Activated CD8-positive, alpha-beta memory T cell treated with anti-CD3 and anti-CD28 coated beads, Interleukin-2, amount 50 U/mL, for 4 hours (primary cell): ENCODE results near the gene HDAC2.
"Not testable (repeated sequence)": the region's sequence is repeated elsewhere in the genome, so short reads cannot be mapped to it uniquely, and the experiment has no call there.

Experiments used
- DNase-seq: peaks from one replicate; pipeline ENCODE4 v3.0.0-alpha.2; 2020

Gene HDAC2

DNA sequence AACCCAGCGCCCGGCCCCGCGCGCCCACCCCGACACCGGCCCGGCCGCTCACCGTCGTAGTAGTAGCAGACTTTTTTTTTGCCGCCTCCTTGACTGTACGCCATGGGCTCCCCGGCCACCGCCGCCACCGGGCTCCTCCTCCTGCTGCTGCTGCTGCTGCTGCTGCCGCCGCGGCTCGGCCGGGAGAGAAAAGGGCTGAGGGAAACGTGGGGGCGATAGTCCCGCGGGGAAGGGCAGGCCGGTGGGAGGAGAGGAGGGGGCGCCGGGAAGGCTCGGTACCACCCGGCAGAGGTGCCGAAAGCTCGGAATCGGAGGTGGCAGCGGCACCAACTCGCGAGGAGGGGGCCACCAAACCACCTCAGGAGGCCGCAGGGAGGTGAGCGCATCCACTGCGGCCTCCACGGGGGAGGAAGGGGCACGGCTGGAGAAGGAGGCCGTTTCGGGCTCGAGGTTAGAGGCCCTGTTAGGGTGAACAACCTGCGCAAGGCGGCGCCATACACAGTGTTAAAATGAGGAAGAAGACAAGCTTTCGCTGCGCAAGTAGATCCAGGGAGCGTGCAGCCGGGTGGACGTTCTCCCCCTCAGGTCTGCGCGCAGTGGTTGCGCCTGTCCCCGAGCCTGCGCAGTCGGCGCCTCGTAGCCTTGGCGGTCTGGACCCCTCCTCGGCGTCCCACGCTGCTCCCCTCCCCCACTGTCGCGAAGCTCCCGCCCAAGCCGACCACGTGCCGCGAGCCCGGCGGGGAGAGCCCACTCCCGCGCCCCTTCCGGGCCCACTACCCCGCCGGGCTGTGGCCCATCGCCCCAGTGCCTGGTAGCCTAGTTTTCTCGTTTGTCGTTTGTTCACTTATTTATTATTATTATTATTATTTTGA is at the start of gene HDAC2:
HDAC2 (minus strand) TSS at position 344 of the 872 bp plus-strand sequence; CDS start at position 104, 240 bp downstream.
- peak; percentile 91 for DNase-seq

DNA sequence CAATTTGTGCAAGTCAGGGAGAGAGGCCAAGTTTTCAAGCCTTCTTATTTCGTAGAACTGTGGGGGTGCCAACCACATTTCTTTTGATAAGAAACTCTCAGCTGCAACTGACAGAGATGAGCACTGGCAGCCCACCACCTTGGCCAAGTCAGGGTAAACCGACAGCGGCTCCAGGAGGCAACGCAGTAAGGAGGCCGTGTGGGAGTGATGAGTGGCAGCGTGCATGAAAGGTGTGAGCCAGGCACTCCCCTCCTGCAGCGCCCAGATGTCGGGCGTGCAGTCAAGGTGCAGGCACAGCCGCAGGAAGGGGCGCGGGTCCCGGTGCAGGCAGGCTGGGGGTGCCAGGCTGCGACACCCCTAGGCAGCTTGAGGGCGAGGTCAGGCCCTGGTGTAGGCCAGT is 49.2 kb upstream of the HDAC2 start:
- DNase-seq, result no peak

DNA sequence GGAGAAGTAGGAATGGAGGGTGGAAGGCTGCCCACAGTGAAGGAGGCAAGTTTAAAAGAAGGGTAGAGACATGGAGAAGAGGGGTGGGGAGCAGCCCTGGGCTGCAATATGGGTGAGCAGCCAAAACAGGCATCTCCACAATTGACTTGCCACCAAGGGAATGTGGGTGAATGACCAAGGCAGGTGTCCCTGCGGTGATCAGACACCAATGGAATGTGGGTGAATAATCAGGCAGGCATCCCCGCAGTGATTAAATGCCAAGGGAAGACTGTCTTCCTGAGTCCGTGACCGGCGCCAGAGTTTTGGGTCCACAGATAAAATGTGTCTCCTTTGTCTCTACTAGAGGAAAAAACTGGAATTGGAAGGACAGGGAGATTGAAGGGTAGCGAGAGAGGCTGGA is 46.2 kb upstream of the HDAC2 start:
- not testable (repeated sequence) for DNase-seq

DNA sequence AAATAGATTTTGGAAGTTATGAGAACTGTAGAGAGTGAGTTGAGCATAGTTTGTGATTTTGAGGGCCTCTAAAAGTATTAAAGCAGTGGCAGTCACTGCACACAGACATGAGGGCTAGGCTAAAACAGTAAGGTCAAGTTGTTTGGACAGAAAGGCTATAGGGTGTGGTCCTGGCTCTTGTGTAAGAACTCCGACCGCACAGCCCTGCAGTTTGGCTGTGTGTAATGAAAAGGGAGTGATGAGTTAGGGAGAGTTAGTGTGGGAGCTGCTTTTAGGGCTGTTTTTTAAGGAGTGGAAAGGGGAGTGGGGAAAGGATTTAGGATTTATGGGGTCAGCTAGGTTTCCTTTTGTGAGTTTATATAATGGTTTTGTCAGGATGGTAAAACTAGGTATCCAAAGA is 43.2 kb upstream of the HDAC2 start:
- DNase-seq, result not testable (repeated sequence)

DNA sequence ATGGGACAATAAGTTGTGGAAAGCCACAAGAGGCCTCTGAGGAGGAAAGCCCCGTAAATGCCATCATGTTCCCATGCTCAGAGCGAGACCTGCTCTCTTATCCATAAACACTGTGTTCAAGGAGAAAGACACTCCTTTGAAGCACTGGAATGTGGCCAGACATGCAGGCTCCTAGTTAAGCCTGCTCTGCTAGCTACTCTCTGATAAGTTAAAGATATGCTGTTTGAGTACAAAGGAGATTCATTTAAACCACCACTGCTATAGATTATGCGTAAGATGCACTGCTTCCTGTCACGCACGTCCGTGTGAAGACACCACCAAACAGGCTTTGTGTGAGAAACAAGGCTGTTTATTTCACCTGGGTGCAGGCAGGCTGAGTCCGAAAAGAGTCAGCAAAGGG is 40.5 kb upstream of the HDAC2 start:
- not testable (repeated sequence) for DNase-seq

DNA sequence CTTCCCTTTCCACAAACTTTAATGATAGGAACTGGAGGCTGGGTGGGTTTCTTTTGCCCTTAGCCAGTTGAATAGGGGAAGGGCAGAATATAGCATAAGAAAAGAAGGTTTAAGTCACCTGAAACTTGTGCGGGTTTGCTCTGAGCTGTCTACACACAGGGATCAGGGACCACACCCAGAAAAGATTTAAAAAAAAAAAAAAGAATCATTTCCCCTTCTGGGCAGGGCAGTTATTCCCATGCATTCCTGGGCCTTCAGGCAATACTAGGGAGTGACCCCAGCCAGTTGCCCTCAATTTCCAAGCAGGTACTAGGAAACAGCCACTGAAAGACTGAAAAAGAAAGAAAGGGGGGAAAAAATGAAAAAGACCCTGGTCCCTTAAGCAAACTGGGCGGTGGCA is 39.6 kb upstream of the HDAC2 start:
- DNase-seq, result no peak

DNA sequence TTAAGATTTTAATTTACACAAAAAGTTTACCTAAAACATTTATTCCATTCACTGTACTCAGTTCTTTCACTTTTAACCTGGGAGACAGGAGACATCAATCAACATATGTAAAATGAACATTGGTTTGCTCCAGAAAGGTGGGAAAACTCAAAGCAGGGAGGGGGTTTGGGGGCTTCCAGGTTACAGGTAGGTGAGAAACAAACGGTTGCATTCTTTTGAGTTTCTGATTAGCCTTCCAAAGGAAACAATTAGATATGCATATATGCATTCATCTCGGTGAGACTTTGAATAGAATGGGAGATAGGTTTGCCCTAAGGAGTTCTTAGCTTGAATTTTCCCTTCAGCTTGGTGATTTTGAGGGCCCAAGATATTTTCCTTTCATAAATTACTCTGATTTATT is 38.2 kb upstream of the HDAC2 start:
- no peak for DNase-seq

DNA sequence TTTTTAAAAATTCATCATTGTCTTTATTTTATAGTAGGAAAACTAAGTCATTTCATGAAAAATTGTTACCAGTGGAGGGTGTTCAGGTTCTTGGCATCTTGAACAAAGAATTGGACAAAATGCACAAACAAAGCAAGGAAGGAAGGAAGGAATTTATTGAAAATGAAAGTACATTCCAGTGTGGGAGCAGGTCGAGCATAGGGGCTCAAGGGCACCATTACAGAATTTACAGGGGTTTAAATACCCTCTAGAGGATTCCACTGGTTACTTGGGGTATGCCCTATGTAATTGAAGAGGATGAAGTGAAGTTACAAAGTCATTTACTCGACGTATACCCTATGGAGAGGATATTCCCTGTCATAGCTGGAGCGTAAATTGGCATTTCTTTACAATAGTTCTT is 37.4 kb upstream of the HDAC2 start:
- no peak for DNase-seq

DNA sequence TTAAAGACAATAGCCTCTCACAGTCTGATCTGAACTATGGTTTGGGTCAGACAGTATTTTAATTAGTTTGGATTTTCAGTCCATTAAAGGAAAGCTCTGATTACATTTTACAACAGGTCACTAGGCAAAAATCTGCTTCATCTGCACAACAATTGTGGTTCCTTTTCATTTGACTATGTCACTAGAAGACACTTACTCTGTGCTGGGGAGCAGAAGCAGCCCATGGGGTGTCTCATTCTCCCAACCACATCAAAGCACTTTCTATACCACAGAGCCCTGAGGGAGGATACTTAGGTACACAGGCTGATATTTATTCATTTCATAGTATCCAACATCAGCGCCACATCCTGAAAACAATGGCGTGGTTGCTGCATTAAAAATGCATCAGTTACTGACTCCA is 36.6 kb upstream of the HDAC2 start:
- no peak for DNase-seq

DNA sequence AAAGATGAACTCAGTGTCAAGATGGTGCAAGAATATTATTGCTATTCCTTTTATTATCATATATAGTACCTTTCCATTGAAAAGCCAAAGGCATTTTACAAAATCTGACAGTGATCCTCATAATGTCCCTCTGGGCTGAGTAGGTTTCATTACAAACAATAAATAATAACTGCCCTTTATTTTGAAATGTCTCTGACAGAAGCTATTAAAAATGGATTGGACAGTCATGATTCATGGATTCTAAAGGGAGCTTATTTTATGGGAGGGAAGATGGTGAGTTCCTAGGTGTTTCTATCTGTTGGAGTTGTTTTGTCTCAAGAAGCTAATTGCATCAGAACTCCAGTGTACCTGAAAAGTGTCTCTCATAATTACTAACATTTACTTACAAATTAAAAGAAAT is 30.4 kb upstream of the HDAC2 start:
- no peak for DNase-seq

DNA sequence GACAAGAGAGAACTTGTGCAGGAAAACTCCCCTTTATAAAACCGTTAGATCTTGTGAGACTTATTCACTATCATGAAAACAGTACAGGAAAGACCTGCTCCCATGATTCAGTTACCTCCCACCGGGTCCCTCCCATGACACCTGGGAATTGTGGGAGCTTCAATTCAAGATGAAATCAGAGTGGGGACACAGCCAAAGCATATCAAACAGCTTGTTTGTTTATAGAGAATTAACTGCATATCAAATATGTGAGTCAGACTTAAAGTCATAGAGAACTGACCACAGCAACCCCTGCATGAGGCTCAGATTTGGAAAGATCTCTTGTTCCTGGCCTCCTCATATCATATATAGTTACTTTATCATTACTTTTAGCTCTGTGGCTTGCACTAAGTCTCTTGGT is 29.1 kb upstream of the HDAC2 start:
- DNase-seq, result no peak

DNA sequence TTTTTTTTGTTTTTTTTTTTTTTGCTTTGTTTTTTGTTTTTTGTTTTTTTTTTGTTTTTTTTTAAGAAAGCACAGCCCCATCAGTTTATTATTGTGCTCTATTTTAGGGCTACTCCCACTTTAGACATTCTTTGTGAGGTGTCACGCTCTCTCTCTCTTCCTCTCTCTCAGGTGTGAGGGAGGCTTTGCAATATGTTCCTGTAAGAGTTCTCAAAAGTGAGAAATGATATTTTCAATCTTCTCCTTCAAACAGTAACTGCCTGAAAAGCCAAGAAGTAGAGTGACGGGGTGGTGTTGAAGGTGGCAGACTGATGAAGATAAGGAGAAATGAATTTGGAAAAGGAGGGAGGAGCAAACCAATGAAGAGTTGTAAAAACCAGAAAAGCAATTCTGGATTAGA is 28.3 kb upstream of the HDAC2 start:
- DNase-seq, result no peak

DNA sequence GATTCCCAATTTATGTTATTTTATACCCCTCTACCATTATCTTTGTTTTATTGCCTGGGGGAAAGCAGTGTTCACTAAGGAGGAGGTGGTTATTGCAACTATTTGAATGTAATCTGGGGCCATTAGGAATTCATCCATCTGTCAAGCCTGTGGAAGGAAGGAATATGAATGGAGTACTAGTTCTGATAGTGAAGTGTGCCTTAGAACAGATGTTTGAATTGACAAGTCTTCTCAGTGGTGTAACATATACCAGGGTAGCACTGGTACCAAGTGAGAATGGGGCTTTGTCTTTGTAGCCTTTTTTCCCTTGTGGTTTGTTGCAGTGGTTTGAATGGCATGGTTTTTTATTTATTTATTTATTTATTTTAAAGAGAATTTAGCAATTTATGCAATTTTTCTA is 27.9 kb upstream of the HDAC2 start:
- no peak for DNase-seq

DNA sequence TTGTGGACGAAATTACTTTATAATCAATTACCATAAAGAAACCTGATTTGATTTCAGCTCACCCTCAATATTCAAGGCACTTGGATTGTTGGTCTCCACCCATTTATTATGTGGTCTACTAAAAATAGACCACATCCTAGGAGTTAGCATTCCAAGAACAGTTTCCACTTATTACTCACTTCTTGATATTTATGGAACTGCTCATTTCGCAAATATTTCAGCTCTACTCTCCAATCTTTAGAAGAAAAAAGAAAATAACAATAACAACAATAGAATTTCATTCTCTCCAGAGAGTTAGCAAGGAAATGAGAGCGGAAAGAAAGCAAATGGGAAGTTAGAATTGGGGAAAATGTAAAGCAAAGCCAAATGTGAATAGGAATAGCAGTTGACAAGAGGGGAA is 26.2 kb upstream of the HDAC2 start:
- DNase-seq, result no peak

DNA sequence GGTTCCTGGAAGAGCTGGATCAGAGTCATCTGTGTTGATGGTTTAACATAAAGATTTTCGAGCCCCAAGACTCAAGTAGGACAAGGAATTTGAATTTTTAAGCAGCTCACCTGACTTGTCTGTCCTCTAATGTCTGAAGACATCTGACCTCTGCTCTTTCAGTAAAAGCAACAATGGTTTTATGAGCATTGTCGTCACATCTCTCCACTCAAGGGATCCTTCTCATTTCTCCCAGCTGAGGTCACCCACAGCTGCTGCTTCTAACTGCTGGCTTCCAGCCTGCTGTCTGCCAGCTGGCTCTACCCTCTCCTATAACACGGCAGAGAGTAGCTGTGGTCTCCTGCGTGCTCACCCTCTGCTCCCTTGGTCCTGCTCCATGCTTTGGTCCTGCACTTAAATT is 24.7 kb upstream of the HDAC2 start:
- no peak for DNase-seq

DNA sequence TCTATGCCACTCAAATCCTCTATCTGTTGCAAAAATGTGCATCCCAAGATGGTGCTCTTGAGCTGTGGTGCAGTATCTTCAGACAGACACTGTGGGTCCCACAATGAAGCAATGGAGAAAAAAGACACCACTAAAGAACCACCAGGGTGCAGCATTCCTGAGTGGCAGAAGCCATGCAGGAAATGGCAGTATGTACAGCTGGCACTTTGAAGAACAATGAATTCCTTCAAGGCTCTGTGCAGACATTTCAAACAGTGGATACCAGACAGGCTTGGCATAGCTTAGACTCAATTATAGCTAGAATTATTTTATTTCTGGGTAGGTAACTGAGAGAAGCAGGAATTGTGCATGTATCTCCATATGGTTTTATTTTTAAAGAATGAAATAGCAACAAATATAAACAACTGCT is 24.0 kb upstream of the HDAC2 start:
- no peak for DNase-seq

DNA sequence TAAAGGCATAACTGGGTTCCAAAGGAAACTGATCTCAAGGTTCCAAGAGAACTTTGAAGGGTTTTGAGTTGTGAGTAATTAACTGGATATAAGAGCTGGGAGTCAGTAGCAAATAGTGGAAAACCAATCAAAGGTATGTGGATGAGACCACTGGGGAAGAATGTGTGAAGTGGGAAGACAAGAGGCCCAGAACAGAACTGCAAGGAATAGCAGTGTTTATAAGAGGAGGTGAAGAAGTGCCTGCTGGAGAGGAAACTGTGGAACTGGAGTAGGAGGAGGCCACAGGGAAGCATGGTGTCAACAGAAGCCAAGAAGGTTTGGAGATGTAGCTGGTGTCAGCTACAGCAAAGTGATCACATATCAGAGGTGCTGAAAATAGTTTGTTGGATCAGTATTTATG is 18.7 kb upstream of the HDAC2 start:
- DNase-seq, result no peak

DNA sequence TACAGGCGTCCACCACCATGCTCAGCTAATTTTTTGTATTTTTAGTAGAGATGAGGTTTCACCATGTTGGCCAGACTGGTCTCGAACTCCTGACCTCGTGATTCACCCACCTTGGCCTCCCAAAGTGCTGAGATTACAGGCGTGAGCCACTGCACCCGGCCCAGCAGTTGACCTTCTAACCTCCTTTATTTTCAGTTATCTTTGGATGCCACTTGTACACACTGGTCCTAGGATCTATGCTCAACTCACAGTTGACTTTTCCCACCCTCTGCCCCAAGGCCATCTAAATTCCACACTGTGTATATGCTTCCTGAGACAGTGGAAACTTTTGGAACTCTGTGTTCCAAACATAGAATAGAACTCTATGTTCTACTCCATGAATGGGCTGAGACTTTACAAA is 11.7 kb upstream of the HDAC2 start:
- not testable (repeated sequence) for DNase-seq

DNA sequence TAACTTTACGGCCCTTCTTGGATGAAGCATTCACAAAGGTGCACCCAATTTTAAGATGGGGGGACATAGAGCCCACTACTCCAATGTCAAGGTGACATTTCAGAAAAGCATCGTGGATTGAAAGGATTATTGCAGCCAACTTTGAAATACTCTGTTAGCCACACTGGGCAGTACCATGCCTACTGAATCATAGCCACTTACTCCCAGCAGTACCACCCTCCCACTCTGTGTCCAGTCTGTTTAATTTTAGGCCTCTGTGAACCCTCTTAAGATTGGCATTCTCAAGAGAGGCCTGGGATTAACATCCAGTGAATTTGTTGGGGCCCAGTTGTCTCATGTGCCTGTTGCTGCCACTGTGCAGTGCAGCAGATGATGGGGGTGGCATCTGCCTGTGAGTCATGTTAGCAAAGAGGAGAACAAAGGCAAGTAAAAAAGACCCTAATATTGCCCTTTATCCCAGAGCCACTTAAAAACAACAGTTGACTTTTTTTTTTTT is 11.2 kb upstream of the HDAC2 start:
- DNase-seq, result no peak

DNA sequence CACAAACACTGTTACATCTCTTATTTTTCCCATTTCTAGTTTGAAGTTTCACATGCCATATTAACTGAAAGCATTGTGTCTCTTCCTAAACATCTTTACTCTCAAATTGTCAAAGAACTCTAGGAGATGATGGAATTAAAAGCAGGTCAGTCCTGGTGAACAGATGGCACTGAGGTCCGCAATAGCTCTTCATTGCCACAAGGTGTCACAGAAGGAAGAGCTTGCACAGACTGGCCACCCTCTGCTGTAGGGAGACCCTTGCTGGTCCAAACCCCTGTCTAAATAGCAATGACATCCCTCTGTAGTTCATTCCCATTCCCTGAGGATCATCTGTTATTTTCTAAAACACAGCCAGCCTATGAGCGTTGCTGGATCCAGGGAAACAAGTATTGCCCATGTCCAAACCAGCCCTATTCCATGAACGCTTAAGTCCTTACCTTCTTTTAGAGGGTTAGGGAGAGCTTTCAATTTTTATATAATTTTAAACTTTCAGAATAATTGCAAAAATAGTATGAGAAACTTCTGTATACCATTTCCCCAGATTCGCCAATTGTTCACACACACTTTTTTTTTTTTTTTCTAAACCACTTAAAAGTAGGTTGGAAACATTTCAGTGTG is 10.1 kb upstream of the HDAC2 start:
- no peak for DNase-seq

DNA sequence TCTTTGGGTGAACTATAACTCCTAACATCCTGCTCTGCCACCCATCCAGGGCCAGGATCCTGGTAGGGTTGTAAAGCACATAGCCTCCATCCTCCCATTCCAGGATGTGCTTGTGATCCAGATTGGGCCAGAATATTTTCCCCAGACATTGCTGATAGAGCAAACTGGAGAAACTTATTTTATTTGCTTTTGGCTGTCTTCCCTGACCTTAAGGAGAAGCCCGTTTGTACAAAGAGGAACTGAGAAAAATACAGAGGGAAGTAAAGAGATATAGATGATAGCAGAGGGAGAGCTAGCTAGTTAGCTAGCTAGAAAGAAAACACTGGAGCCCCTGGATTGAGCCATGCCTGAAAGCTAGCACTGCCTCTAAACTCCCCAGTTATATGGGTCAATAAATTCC is 9.0 kb upstream of the HDAC2 start:
- no peak for DNase-seq

DNA sequence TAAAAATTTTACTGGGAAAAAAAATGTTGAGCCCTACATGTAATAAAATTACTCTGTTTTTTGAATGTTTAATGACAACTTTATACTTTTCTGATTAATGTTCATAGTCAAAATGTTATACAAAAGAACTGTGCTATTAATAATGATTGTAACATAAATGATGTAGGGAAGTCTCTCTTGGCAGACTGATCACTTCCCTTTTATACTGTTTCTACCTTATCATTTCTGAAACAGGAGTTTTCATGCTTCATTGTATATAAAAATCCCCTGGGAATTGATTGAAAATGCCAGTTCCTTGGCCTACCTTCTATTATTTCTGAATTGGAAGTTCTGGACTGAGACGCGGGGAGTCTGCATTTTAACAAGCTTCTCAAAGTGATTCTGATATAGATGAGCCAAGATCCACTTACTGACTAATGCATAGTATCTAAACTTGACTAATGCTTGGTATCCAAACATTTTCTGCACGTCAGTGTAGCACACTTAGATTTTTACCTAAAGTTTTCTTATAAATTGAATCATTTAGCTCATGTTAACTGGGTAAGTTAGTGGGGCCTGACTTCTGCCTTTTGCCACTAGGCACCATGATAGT is 7.2 kb upstream of the HDAC2 start:
- DNase-seq, result no peak

DNA sequence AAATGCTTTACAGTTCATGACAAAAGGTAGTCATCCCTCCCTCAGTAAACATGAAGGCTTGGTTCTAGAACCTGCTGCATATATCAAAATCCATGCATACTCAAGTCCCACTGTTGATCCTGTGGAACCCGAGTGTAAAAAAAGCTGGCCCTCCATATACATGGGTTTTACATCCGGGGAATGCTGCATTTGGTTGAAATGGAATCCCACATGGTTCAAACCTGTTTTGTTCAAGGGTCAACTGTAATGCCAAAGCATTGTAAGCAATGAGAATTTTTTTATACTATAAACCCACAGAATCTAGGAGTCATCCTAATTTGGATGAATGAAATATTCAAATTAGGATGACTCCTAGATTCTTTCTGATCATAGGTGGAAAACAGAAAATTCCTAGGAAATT is 5.9 kb upstream of the HDAC2 start:
- no peak for DNase-seq

DNA sequence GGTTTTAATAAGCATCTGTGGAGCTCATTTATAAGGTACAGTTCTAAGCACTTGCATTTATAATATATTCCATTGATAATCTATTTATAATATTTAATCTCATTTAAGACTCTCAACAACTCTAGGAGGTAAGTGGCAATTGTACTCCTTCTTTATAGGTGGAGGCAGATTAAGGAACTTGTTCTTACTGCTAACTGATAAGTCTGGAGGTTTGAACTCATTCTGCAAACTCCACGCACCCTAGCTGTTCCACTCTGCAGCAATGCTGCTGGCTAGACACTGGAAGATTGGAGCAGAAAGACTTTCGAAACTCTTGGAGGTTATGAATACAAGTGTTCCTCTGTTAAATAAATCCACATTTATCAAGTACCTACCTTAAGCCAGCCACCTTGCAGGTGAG is 793 bp upstream of the HDAC2 start:
- DNase-seq, result no peak
